NCI-H2196 treated with DMSO at 0.1 percent for 48 hours (cell line): ENCODE data around the gene CEACAM4.

ENCODE experiments used
- DNase-seq: peaks from one replicate; lab custom pipeline; 2025; ENCODE audit not compliant: unreplicated experiment; lab: John Stamatoyannopoulos, UW

The CEACAM4 gene

DNA sequence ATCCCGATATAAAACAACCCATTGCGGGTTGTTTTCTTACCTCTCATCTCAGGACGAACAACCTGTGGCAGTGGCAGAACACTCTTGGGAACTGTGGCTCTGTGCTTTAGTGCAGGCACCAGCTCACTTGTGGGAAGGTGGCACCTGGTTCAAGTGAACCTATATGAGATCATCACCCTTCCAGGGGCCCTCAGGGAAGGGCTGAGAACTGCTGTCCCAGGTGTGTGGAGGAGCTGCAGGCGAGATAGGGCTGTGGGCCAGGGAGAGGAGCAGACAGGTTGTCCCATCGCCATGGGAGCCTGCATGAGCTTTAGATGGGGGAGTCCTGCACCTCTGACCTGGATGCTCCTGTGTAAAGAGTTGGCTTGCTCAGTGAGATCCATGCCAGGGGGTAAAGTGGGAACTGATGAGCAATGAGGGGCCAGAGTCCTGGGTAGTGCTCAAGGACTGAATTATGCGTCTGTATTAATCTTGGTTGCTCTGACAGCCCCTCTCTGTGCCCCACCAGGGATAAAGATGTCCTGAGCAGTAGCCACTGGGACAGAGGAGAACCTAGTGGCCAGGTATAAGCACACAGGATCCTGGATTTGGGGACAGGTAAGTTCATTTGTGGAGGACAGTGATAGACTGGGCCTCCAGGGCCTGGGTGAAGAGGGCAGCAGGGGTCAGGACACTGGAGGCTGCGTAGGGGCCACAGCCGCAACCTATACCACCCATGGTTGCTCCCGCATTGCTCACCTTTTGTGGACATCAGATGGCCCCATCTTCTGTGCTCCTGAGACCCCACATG is 8.7 kb downstream of the CEACAM4 start:
- no peak for DNase-seq

- DNase-seq = no peak
These were observed 9.9 kb downstream of the CEACAM4 start for GRCh38 chr19:41616792-41617621.

DNA sequence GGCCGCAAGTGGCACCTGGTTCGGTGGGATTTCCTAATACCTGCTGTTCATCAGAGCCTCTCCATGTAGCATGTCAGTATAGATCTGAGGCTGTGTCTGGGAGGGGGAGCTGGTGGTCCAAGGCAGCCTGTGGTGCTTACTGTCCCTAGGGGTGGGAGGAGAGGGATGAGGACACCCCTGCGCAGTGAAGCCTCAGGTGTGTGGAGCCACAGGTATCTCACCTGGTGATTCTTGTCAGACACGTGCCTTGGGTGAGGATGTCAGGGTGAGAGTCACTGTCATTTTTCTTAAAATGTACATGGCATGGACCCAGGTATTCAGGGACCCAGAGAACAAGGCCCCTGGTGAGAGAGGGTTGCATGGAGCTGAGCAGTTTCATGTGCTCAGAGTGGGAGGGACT is 11.7 kb downstream of the CEACAM4 start:
- DNase-seq = no peak

DNA sequence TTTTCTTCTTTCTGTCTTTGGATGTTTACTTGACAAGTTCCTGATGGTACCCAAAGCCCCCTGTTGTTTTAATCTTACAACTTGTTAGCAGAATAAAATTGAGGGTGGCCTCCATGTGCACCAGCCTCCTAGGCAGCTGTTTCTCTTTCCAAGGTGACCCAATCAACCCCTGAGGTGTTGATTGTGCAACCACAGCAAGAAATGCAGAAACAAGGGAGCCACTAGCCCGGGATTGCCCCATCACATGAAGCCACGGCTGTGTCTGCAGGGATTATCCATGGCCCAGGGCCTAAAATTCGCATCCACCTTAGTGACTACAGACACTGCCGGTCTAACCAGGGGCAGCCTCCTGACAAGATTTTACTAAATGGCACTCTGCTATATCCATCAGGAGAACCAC is 14.4 kb downstream of the CEACAM4 start:
- no peak for DNase-seq

GRCh38 chr19:41610789-41611188 is 16.1 kb downstream of the CEACAM4 start:
- DNase-seq = no peak

GRCh38 chr19:41607668-41608067 is 19.2 kb downstream of the CEACAM4 start:
- no peak for DNase-seq

DNA sequence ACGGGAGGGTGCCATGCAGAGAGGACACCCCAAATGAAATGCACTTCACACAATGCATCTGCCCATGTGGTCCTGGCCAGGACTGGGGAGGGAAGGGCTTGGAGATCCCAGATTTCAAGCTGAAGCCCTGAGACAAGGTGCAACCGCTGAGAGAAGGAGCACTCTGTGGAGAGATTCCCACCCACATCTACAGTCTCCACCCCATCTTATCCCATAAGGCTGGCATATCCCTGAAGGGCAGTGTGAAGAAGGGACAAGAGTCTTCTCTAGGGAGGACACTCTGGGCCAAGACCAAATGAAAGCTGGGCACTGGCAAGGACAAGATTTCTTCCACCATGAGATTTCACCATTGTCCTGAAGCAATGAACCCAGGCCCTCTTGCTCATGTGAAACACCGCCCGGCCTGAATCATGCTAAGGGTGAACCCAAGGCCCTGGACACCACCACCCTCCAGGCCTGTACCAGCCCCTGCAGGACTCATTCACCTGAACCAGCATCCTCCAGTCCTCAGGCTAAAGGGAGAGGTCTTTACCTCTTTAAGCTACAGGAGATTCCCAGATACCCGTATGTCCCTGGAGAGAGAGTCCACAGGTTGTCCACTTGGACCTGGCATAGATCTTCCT is 20.5 kb downstream of the CEACAM4 start:
- DNase-seq = no peak

GRCh38 chr19:41604831-41605230 is 22.0 kb downstream of the CEACAM4 start:
- DNase-seq = no peak

DNA sequence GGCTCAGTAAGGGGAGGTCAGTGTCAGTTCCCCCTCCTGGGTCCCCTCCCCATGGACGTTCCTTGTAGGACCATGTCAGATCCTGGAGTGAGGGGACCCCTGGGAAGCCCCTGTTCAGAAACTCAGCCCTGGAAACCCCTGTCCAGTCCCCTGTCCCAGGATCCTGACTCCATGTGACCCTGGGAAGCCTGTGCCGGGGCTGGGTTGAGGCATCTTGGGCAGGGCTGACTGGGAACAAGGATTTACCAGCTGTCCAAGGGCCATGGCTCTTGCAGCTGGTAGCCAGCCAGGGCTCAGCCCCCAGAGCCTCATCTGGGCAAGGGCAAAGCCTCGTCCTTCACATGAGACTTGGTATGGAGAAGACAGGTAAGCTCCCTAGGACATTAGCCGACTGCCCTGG is 25.1 kb downstream of the CEACAM4 start:
- no peak for DNase-seq

GRCh38 chr19:41599175-41599966 is 27.5 kb downstream of the CEACAM4 start:
- no peak for DNase-seq

DNA sequence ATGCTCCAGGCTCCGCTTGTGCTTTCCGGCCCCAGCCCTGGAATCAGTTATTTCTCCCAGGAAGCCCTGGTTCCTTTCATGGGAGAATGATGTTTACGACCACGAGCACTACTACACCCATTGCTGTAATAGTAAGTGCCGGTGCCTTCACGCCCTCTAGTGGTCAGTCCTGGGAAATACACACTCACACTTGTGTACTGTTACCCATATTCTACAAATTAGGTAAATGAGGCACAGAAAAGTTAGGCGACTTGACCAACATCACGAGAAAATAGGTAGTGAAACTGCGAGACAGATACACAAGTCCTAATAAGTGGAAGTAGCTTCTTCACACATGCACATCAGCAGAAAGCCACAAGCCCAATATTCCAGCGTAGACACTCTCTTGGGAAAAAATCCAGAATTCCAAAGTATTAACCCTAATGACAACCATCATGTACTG is 29.3 kb downstream of the CEACAM4 start:
- peak; percentile 50 for DNase-seq

DNA sequence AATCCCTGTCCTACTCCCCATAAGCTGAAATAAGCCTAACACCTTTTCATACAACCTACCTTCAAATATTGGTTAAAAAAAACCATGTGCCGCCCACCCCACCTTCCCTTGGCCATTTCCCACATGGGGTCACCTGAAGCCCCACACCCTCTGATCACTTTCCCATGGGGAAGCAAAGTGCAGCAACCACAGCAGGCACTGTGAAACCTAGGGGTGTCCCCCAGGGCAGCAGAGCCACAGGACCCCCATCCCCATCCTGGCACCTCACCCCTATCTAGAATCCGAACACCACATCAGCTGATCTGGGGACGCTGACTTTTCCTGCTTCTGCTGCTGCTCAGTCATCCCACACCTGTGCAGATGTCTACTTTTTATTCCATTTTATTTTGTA is 31.0 kb downstream of the CEACAM4 start:
- DNase-seq = no peak

DNA sequence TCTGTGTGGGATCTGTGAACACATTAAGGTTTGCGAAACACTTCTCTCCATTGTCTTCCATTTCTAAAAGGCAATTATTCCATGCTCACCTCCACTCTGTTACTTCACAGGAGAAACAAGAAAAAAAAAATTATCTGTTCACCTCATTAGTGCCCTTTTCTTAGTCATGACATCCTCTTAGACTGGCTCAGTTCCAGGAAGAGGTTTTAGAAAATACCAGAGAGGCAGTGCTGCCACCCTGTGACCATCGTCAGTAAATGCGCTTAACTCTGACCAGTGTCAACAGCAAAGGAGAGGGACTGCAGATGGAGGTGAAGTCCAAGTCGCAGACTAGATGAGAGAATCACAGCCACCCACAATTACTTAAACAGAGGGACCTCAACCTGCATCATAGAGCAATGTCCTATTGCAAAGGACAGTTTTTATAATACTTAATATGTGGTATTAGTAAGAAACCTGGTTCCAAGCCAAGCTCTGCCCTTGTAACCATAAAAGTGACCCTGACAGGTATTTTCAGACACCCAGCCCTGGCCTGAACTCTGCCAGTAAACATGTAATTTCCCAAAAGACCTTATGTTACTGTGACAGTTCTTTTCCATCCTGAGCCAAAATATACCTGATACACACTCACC is 31.5 kb downstream of the CEACAM4 start:
- DNase-seq = peak; percentile 77

GRCh38 chr19:41591951-41592562 is 34.8 kb downstream of the CEACAM4 start:
- no peak for DNase-seq

- no peak for DNase-seq
These were observed 35.9 kb downstream of the CEACAM4 start for GRCh38 chr19:41590936-41591335.

- no peak for DNase-seq
These were observed 37.5 kb downstream of the CEACAM4 start for GRCh38 chr19:41589371-41589770.

DNA sequence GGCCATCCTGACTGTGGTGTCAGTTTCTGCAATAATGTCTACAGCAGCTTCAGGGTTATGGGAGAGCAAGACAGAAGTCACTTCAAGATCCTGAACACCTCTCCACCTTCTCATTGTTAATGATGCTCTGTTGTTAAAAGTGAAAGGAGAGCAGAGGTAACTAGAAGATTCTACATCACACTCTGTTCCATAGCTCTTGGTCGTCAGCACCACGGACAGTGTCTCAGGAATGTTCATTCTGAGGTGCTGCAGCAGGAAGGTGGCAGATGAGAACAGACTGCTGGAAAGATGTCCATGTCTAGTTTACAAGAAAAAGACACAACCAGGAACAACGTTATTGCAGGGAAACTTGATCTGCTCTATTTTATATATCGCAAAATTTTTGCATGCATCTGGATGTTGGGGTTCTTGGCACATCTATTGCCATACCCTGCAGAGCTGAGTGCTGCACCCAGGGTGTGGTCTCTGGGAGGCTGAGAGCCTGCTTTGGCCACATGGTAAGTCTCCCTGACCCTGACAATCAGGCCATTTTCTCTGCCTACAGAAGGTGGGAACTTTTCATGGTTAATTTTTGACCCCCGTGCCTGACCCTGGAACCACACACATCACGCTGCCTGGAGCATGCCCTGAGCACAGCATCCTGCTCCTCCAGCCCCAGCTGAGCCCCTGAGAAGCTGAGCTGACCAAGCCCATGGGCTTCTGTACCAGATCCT is 38.2 kb downstream of the CEACAM4 start:
- DNase-seq = no peak

- no peak for DNase-seq
These were observed 39.0 kb downstream of the CEACAM4 start for GRCh38 chr19:41587838-41588210.

GRCh38 chr19:41587101-41587837 is 39.6 kb downstream of the CEACAM4 start:
- DNase-seq = no peak
